GM12874 (cell line): ENCODE data around the gene DDX27.

Source experiments
- TF ChIP-seq, protein P1 (sequence below): IDR thresholded peaks from 2 replicates; pipeline ENCODE4 v1.5.1; 2011; ENCODE audit warnings: low read depth, mild to moderate bottlenecking, control low read depth, low read length, moderate library complexity; ENCODE audit not compliant: insufficient read depth

Gene DDX27

DNA sequence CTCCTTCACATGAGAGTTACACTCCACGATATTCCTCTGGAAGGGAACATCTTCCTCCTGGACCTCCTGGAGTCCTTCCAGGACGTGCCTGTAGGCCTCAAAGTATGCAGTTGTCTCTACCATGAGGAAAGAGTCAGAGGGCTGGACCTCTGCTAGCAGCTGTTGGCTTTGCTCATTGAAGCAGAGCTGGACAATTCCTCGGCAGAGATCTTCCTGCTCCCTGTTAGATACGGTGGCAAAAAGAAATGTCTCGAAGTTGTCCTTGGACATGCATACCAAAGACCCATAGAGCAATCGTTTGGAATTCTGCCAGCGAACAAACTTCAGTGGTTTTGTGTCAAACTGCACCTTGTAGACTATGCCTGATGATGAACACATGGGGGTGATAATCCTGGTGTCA lies 51.0 kb downstream of the DDX27 start:
- TF ChIP-seq, protein P1, sequence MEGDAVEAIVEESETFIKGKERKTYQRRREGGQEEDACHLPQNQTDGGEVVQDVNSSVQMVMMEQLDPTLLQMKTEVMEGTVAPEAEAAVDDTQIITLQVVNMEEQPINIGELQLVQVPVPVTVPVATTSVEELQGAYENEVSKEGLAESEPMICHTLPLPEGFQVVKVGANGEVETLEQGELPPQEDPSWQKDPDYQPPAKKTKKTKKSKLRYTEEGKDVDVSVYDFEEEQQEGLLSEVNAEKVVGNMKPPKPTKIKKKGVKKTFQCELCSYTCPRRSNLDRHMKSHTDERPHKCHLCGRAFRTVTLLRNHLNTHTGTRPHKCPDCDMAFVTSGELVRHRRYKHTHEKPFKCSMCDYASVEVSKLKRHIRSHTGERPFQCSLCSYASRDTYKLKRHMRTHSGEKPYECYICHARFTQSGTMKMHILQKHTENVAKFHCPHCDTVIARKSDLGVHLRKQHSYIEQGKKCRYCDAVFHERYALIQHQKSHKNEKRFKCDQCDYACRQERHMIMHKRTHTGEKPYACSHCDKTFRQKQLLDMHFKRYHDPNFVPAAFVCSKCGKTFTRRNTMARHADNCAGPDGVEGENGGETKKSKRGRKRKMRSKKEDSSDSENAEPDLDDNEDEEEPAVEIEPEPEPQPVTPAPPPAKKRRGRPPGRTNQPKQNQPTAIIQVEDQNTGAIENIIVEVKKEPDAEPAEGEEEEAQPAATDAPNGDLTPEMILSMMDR = no peak

DNA sequence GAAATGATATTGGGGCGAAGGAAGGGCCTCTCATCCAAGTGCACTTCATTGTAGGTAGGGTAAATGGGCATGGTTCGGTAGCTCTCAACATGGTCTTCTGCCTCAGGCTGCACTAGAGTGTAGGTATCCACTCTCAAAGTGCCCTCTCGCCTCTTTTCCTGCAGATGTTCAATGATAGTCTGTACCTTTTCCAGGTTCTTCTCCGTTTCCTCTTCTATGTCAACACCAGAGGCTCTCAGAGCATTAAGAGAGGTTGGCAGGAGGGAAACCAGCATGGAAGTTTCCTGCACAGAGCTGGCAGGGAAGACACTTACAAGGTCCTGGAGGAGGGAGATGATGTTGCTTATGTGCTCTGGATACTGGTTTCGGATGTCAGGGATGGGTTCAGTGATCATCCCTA lies 51.5 kb downstream of the DDX27 start:
- TF ChIP-seq, protein P1 = no peak

DNA sequence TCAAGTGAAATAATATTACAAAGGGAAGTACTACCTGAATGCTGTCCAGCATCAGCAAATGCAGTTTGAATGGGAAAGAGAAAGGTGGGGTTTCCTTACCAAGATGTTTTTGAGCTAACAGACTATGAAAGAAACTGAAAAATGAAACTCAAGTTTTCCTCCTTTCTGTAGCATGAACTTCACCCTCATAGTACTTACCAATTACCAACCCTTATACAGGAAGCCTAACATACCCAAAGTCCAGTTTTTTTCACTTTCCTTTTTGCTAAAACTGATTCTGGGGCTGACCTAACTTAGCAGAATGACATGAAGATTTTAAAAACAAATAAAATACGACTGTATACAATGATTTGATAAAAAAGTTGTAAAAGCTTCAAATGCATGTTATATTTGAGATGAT lies 53.4 kb downstream of the DDX27 start:
- TF ChIP-seq, protein P1 = no peak

DNA sequence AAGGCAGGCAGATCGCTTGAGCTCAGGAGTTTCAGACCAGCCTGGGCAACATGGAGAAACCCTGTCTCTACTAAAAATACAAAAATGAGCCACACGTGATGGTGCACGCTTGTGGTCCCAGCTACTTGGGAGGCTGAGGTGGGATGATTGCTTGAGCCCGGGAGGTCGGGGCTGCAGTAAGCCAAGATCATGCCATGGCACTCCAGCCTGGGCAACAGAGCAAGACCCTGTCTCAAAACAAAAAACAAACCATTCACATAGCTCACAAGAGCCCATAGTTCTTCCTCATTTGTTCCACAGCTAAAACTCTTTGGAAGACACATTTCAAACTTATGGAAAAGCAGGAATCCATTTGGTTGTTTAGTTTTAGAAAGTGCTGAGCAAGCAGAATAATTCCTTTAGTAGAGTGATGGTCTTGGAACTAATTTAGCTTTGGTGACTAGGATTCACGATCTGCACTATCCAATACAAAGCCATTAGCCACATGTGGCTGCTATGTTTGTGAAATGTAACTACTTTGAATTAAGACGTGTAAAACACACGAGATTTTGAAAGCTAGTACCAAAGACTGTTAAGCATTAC lies 54.6 kb downstream of the DDX27 start:
- TF ChIP-seq, protein P1 = no peak

DNA sequence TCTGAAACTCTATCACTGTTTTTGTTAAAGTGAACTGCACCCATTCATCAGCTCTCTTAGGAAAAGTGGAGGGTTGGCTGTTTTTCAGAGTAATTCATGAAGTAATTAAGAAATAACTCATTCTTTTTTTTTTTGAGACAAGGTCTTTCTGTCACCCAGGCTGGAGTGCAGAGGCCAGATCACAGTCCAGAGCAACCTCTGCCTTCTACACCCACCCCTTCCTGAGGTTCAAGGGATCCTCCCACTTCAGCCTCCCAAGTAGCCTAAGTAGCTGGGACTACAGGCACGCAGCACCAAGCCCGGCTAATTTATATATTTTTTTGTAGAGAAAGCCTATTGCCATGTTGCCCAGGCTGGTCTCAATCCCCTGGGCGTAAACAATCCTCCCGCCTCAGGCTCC lies 56.0 kb downstream of the DDX27 start:
- TF ChIP-seq, protein P1 = no peak

DNA sequence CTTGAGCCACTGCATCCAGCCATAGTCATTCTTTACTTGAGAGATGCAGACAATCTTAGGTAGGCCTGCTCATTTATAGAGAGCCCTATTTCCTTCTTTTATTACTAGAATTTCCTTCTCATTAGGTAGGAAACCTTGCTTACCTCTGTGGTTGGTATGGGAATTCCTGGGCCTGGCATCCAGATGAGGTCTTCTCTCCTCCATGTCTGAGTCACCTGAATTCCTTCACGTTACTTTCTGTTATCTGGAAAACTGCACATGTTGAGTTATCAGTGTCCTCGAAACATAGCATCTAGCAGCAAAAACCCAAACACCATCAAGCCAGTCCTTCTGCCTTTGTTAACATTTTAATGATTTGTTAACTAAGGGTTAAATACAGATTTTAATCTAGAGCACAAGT lies 56.4 kb downstream of the DDX27 start:
- TF ChIP-seq, protein P1 = no peak

DNA sequence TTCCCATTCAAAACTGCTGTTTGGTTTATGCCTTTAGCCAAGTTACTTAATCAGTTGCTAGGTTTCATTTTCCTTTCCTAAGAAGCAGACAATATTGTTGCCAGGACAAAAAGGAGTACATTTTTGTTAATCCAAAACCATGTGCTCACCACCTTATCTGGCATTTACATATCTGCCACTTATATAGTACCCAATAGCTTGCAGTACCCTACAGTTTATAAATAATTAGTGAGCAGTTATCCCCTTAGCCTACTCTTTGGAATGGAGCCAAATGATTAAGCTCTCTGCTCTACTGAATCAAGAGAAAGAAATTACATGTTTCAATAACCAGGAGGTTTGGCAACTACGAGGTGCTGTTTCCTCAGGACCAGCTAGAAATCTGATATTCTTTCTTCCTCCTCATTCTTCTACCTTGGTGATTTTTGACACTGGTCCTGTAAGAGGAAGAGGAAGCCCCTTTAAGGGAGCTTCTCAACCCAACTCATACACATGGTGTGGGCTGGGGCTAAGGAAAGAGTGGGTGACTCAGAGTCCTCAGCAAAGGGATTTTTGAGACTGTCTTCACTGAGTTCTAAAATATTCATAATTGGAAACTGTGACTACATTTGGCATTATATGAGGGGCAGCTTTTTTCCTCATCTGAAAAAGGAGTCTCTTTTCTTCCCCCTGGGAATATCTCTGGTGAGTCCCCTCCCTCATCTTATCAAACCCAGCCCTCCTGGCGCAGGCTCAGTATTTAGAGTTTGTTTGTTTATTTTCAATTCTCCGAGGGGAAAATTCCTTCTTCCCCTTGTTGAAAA lies 57.1 kb downstream of the DDX27 start:
- TF ChIP-seq, protein P1 = no peak
